Measurements from ENCODE around the gene CELSR1.

The CELSR1 gene

DNA sequence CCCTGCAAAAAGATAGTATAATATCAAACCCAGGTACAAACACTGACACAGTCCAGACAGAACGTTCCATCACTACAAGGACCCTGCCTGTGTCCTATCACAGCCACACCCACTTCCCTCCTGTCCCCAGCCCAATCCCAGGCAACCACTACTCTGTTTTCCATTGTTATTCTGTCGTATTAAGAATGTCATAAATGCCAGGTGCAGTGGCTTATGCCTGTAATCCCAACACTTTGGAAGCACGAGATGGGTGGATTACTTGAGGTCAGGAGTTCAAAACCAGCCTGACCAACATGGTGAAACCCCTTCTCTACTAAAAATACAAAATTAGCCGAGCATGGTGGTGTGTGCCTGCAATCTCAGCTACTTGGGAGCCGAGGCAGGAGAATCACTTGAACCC is 112.9 kb downstream of the CELSR1 start:
- peaks cover 13% of the 10 kb centered on the region for H3K4me1 Mint-ChIP-seq
- H3K9me3 Mint-ChIP-seq: peaks cover 22% of the 10 kb centered on the region
- TF ChIP-seq, protein P1, sequence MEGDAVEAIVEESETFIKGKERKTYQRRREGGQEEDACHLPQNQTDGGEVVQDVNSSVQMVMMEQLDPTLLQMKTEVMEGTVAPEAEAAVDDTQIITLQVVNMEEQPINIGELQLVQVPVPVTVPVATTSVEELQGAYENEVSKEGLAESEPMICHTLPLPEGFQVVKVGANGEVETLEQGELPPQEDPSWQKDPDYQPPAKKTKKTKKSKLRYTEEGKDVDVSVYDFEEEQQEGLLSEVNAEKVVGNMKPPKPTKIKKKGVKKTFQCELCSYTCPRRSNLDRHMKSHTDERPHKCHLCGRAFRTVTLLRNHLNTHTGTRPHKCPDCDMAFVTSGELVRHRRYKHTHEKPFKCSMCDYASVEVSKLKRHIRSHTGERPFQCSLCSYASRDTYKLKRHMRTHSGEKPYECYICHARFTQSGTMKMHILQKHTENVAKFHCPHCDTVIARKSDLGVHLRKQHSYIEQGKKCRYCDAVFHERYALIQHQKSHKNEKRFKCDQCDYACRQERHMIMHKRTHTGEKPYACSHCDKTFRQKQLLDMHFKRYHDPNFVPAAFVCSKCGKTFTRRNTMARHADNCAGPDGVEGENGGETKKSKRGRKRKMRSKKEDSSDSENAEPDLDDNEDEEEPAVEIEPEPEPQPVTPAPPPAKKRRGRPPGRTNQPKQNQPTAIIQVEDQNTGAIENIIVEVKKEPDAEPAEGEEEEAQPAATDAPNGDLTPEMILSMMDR (IDR thresholded peaks at IDR 0.05): no peak
- no peak for DNase-seq
- H3K27me3 Mint-ChIP-seq (ENCODE audit: low read depth, poor library complexity): no peaks in the 10 kb centered on the region
- no peak overlapping the region for H3K4me3 Mint-ChIP-seq
- no peak overlapping the region for H3K27ac Mint-ChIP-seq
- peaks cover 29% of the 10 kb centered on the region for H3K36me3 Mint-ChIP-seq (ENCODE audit: low read depth)

DNA sequence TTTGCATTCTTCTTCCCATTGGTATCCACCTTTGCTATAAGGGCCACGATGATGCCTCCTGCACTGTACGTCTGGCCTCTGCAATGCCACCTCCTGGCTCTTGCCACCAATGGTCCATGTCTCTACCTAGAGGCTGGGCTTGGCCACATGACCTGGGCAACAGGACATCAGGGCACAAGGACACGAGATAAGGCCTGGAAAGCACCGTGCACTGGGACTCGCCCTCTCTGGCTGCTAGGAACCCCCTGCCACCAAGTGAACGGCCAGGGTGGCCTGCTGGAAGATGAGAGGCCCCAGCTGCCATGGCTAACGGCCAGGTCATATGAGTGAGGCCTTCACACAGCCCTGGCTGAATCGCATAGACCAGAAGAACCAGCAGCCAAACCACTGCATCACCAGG is 114.5 kb downstream of the CELSR1 start:
- H3K9me3 Mint-ChIP-seq: peaks cover 22% of the 10 kb centered on the region
- no peaks in the 10 kb centered on the region for H3K4me1 Mint-ChIP-seq
- H3K27me3 Mint-ChIP-seq (ENCODE audit: low read depth, poor library complexity): no peaks in the 10 kb centered on the region
- TF ChIP-seq, protein P1 (IDR thresholded peaks at IDR 0.05): no peak
- peaks cover 29% of the 10 kb centered on the region for H3K36me3 Mint-ChIP-seq (ENCODE audit: low read depth)
- H3K4me3 Mint-ChIP-seq: no peak overlapping the region
- no peak overlapping the region for H3K27ac Mint-ChIP-seq
- no peak for DNase-seq

DNA sequence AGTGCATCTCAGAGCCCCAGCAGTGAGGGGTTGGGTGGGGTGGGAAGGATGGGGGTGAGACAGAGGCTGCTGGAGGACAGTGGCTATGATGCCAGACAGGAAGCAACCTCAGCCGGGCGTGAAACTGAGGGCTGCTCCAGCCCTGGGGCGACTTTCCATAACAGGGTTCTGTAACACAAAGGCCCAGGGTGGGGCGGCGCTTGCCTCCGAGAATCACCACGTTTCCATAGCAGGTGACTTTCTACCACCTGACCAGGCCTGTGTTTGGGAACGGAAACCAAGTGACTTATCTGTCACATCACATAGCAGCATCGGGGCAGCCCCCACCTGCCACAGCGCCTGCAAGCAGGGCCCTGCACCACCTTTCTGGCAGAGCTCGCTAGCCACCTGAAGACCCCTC is 116.2 kb downstream of the CELSR1 start:
- Mint-ChIP-seq H3K36me3 (ENCODE audit: low read depth) (peaks cover 20% of the 10 kb centered on the region), H3K27me3 (ENCODE audit: low read depth, poor library complexity) (no peaks in the 10 kb centered on the region), H3K4me3 (no peak overlapping the region), H3K9me3 (peaks cover 17% of the 10 kb centered on the region), H3K27ac (no peak overlapping the region), H3K4me1 (peaks cover 7% of the 10 kb centered on the region)
- TF ChIP-seq, protein P1 (IDR thresholded peaks at IDR 0.05): no peak
- DNase-seq: no peak

DNA sequence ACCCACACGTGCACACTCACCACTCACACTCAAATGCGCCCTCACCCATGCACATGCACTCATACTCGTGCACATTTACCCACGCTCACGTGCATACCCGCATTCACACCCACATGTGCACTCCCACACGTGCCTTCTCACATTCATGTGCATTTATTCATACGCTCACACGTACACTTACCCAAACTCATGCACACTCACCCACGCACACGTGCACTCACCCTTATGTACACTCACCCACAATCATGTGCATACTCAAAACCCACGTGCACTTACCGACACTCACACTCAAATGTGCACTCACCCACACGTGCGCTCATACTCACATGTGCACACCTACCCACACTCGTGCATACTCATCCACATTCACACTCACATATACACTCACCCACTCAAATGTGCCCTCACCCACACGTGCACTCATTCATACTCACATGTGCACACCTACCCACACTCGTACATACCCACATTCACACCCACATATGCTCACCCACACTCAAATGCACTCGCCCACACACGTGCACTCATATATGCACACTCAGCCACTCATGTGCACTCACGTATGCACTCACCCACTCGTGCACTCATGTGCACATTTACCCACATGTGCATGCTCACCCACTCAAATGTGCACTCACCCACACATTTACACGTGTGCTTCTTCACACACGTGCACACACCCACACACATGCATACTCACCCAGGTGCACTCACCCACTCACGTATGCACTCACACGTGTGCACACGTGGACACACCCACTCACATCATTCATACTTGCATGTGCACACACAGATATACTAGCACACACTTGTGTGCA is 117.5 kb downstream of the CELSR1 start:
- no peak for DNase-seq
- Mint-ChIP-seq H3K36me3 (ENCODE audit: low read depth) (peaks cover 7% of the 10 kb centered on the region), H3K9me3 (peaks cover 4% of the 10 kb centered on the region), H3K27me3 (ENCODE audit: low read depth, poor library complexity) (no peaks in the 10 kb centered on the region), H3K4me1 (peaks cover 12% of the 10 kb centered on the region), H3K27ac (no peak overlapping the region), H3K4me3 (no peak overlapping the region)
- TF ChIP-seq, protein P1 (IDR thresholded peaks at IDR 0.05): no peak

DNA sequence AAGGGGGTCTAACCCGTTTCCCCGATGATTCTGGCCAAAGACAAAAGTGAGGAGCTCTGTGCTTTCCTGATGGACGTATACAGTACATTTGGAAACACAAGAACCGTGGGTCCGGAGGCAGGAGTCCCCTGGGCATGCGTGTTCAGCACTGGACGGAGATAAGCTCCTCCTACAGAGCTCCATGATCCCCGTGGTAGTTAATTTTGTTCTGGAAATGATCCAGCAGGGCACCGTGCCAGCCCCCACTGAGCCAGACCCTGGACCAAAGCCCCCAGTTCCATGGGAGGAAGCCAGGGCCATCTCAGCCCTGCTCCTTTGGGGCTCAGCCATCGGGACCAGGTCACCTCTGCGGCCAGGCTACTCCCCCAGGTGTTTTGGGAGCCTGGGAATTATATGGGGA is 118.6 kb downstream of the CELSR1 start:
- Mint-ChIP-seq H3K27me3 (ENCODE audit: low read depth, poor library complexity) (no peaks in the 10 kb centered on the region), H3K36me3 (ENCODE audit: low read depth) (no peaks in the 10 kb centered on the region), H3K27ac (no peak overlapping the region), H3K4me1 (peaks cover 12% of the 10 kb centered on the region), H3K4me3 (no peak overlapping the region), H3K9me3 (no peaks in the 10 kb centered on the region)
- DNase-seq: no peak
- TF ChIP-seq, protein P1 (IDR thresholded peaks at IDR 0.05): no peak

DNA sequence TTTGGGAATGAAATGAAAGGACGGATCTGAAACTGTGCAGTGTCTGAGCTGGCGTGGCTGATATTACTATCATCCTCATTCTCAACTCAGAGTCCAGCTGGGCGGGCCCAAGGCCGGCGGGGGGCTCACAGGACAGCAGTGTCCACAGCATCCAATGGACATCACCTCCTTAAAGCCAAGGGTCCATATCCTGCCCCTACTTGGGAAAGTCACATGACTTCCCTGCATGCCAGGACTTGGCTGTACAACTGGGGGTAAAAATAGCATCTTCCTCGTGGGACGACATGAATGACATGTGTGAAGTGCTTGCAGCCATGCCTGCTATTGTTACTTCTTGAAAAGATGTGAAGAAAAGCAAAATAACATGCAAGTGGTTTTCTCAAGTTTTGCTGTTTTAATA is 119.7 kb downstream of the CELSR1 start:
- TF ChIP-seq, protein P1 (IDR thresholded peaks at IDR 0.05): no peak

More for the DNA sequence above, 119.7 kb downstream of the CELSR1 start:
- no peak for DNase-seq
- Mint-ChIP-seq H3K4me1 (peaks cover 12% of the 10 kb centered on the region), H3K36me3 (ENCODE audit: low read depth) (no peaks in the 10 kb centered on the region), H3K9me3 (no peaks in the 10 kb centered on the region), H3K27me3 (ENCODE audit: low read depth, poor library complexity) (no peaks in the 10 kb centered on the region), H3K27ac (no peak overlapping the region), H3K4me3 (no peak overlapping the region)
